Esophagus squamous epithelium (tissue), 5 donors: ENCODE data around the gene ZNF57. TPM values are rescaled to one million over a fixed set of nuclear protein-coding genes. Genes with fewer than 3 reads are reported as not detected.
"Not testable (repeated sequence)": the region's sequence is repeated elsewhere in the genome, so short reads cannot be mapped to it uniquely, and the experiment has no call there.

Source experiments
- DNase-seq: peaks from one replicate; lab custom pipeline; 2025; lab: John Stamatoyannopoulos, UW
- H3K27ac ChIP-seq, 4 donors: fragments of 200-600 bp; sonication (generic); one replicate each; pipeline ENCODE4 v1.5.1; 2016 to 2019; ENCODE audit warnings: mild to moderate bottlenecking in 1 of 4
- H3K27me3 ChIP-seq, 4 donors: fragments of 200-600 bp; sonication (generic); 1 replicate in 3 of 4; 2 replicates in 1 of 4; pipeline versions ENCODE4 v1.5.1 to v1.6.0; 2017 to 2021; ENCODE audit warnings: antibody characterized with exemption in 1 of 4
- H3K36me3 ChIP-seq, 3 donors: fragments of 200-600 bp; sonication (generic); one replicate each; pipeline ENCODE4 v1.5.1; 2016 to 2019
- H3K4me1 ChIP-seq, 3 donors: fragments of 200-600 bp; sonication (generic); one replicate each; pipeline ENCODE4 v1.5.1; 2017 to 2019
- H3K4me3 ChIP-seq, 4 donors: fragments of 200-600 bp; sonication (generic); 1 replicate in 3 of 4; 2 replicates in 1 of 4; pipeline ENCODE4 v1.5.1; 2016 to 2019; ENCODE audit warnings: mild to moderate bottlenecking in 2 of 4, moderate library complexity in 1 of 4
- H3K9me3 ChIP-seq, 3 donors: fragments of 200-600 bp; sonication (generic); one replicate each; pipeline ENCODE4 v1.5.1; 2016 to 2019
- CTCF ChIP-seq, 6 experiments: fragments of 450-650 bp in 4 of 6; fragments of 200-600 bp in 2 of 6; sonication (generic) in 2 of 6; IDR thresholded peaks; one replicate each; pipeline ENCODE4 v1.5.1; 2016 to 2019; ENCODE audit warnings: antibody characterized with exemption in 6 of 6, mild to moderate bottlenecking in 4 of 6, moderate library complexity in 4 of 6
- POLR2A ChIP-seq, 4 donors: fragments of 450-650 bp; IDR thresholded peaks; one replicate each; pipeline ENCODE4 v1.6.1; 2017; ENCODE audit warnings: antibody characterized with exemption in 4 of 4, mild to moderate bottlenecking in 4 of 4, moderate library complexity in 3 of 4
- WGBS, 2 donors: methylation state at CpG; one replicate each; pipeline ENCODE4 v1.1.5; 2018; 5-methylcytosine and 5-hydroxymethylcytosine counted together
- intact Hi-C: fragments of 100-400 bp; cut with DNase I; formaldehyde crosslinking; loops from one replicate; pipeline ENCODE4 v1.15.0; 2022
- total RNA-seq, 4 donors: library from RNA; depleted of rRNA; stranded (reverse); fragments of >200 nt; gene quantifications; one replicate each; pipeline ENCODE4 v1.1.0, GENCODE V29; 2016
- donor health status: DM: yes; HTN: yes; CAD: no.

ZNF57 gene
- total RNA-seq, 4 donors from 2014 or later, result 7.2 to 13.7 (median 9.8) TPM

- peaks cover 0 to 11% (median 5%) of the 10 kb centered on the region in 3 donors for H3K9me3 ChIP-seq
- H3K4me1 ChIP-seq, result peaks cover 0 to 19% (median 4%) of the 10 kb centered on the region in 3 donors
- no peak for DNase-seq
- no peak for TF ChIP-seq POLR2A (IDR thresholded peaks at IDR 0.05)
- no peak for TF ChIP-seq CTCF (IDR thresholded peaks at IDR 0.05)
- H3K36me3 ChIP-seq, result peaks cover 0 to 17% (median 0%) of the 10 kb centered on the region in 3 donors
- H3K27ac ChIP-seq, result no peak overlapping the region
- no peak overlapping the region for H3K4me3 ChIP-seq
- intact Hi-C loops, result no loop called here
- H3K27me3 ChIP-seq, result no peaks in the 10 kb centered on the region
- WGBS, 2 donors, result 93 to 94% methylated on average over 9 to 12 of the region's 53 CpGs
Measured at GRCh38 chr19:2926341-2927031, 25.8 kb downstream of the ZNF57 start.

- Histone ChIP-seq H3K9me3 (peaks cover 0 to 16% (median 5%) of the 10 kb centered on the region in 3 donors), H3K4me1 (peaks cover 0 to 19% (median 4%) of the 10 kb centered on the region in 3 donors), H3K27ac (no peak overlapping the region), H3K36me3 (peaks cover 0 to 20% (median 0%) of the 10 kb centered on the region in 3 donors), H3K27me3 (no peaks in the 10 kb centered on the region), H3K4me3 (no peak overlapping the region)
- TF ChIP-seq CTCF (IDR thresholded peaks at IDR 0.05) (no peak), POLR2A (IDR thresholded peaks at IDR 0.05) (no peak)
- intact Hi-C loops, result no loop called here
- 90 to 94% methylated on average over 9 to 11 of the region's 18 CpGs for WGBS, 2 donors
- DNase-seq, result no peak
Measured at GRCh38 chr19:2927032-2927430, 26.3 kb downstream of the ZNF57 start.

- intact Hi-C loops, result no loop called here
- H3K9me3 ChIP-seq, result peaks cover 0 to 60% (median 32%) of the 10 kb centered on the region in 3 donors
- TF ChIP-seq POLR2A (IDR thresholded peaks at IDR 0.05), result no peak
- TF ChIP-seq CTCF (IDR thresholded peaks at IDR 0.05), result no peak
- H3K4me1 ChIP-seq, result no peaks in the 10 kb centered on the region
- 95 to 96% methylated on average over 17 to 18 of the region's 18 CpGs for whole genome bisulfite sequencing, 2 donors
- H3K27ac ChIP-seq, result no peak overlapping the region
- H3K27me3 ChIP-seq, result no peaks in the 10 kb centered on the region
- DNase-seq, result no peak
- H3K36me3 ChIP-seq, result peaks cover 27 to 75% (median 28%) of the 10 kb centered on the region in 3 donors
- H3K4me3 ChIP-seq, result no peak overlapping the region
Measured at GRCh38 chr19:2933490-2933910, 32.8 kb downstream of the ZNF57 start.

GRCh38 chr19:2935863-2936262, 35.1 kb downstream of the ZNF57 start:
- H3K4me3 ChIP-seq, DNase-seq, intact Hi-C loops, H3K27me3 ChIP-seq, H3K27ac ChIP-seq, H3K4me1 ChIP-seq: not testable (repeated sequence)
- WGBS, 2 donors, result 98 to 100% methylated on average over 4 of the region's 4 CpGs
- H3K36me3 ChIP-seq, result peaks cover 27 to 83% (median 28%) of the 10 kb centered on the region in 3 donors
- H3K9me3 ChIP-seq, result peaks cover 0 to 56% (median 28%) of the 10 kb centered on the region in 3 donors

GRCh38 chr19:2942928-2943640, 42.4 kb downstream of the ZNF57 start:
- Histone ChIP-seq H3K4me3 (no peak overlapping the region), H3K36me3 (peaks cover 0 to 18% (median 0%) of the 10 kb centered on the region in 3 donors), H3K27ac (no peak overlapping the region), H3K4me1 (peaks cover 4 to 32% (median 13%) of the 10 kb centered on the region in 3 donors), H3K9me3 (no peaks in the 10 kb centered on the region), H3K27me3 (no peaks in the 10 kb centered on the region)
- no peak for TF ChIP-seq CTCF (IDR thresholded peaks at IDR 0.05)
- no peak for TF ChIP-seq POLR2A (IDR thresholded peaks at IDR 0.05)
- DNase-seq, result no peak
- WGBS, 2 donors, result 72 to 82% methylated on average over 14 of the region's 14 CpGs
- intact Hi-C loops, result loop anchor here (10.0 kb wide), 1 partner anchor 48 kb away; no protein-coding TSS in a partner anchor
